HG03135 (cell line): ENCODE data around the gene RHOA.
"Not testable (repeated sequence)": the region's sequence is repeated elsewhere in the genome, so short reads cannot be mapped to it uniquely, and the experiment has no call there.

Source experiments
- ATAC-seq: cut with Tn5 transposase; IDR thresholded peaks from one replicate; pipeline ENCODE4 v1.9.1; 2021; ENCODE audit warnings: mild to moderate bottlenecking, moderate library complexity; ENCODE audit not compliant: unreplicated experiment

Gene RHOA

DNA sequence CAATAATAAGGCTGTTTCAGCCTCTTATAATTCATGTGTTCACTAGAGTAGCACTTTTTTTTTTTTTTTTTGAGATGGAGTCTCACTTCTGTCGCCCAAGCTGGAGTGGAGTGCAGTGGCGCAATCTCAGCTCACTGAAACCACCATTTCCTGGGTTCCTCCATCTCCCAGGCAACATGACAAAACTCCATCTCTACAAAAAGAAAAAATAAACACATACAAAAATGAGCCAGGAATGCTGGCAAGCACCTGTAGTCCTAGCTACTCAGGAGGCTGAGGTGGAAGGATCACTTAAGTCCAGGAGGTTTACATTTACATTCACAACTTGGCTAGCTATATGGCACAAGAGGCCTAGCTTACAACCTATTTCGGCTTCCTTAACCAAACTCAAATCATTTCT, 78.7 kb downstream of the RHOA start:
- no peak for ATAC-seq

- no peak for ATAC-seq
Observed at GRCh38 chr3:49329186-49329585, 82.6 kb downstream of the RHOA start.

GRCh38 chr3:49328350-49328749, 83.4 kb downstream of the RHOA start:
- ATAC-seq, result not testable (repeated sequence)

DNA sequence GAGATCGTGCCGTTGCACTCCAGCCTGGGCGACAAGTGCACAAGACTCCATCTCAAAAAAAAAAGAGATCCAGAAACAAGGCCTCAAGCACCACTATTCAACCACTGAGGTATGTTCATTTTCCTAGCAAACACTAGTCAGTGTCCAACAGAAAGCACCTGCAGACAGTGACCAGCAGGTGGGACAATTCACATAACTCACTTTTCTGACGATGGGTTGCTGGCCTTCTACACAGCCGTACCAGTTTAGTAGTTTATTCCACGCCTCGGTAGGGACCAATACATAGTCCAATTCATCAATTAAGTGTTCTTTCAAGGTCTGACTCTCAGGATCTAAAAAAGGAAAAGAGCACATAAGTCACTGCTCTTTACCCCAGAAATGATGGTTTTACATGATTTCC, 84.3 kb downstream of the RHOA start:
- no peak for ATAC-seq

DNA sequence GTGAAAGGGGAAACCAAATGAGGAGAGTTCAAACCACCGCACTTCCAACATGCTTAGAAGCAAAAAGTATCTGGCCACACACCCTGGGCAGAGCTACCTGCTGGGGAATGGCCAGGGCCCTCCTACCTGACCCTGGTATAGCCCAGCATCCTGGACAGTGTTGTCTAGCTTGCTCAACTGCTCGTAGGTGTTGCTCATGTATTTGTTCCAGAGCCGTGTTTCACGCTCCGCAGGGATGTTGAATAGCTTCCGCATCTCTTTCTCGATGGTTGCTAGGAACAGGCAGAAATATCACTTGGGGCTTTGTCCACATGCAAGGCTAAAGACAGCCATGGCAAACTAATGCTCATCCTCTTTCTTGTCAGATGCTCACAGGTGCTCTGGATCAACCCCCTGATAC, 87.0 kb downstream of the RHOA start:
- no peak for ATAC-seq

- ATAC-seq, result no peak
Observed at GRCh38 chr3:49316696-49317457, 94.9 kb downstream of the RHOA start.

DNA sequence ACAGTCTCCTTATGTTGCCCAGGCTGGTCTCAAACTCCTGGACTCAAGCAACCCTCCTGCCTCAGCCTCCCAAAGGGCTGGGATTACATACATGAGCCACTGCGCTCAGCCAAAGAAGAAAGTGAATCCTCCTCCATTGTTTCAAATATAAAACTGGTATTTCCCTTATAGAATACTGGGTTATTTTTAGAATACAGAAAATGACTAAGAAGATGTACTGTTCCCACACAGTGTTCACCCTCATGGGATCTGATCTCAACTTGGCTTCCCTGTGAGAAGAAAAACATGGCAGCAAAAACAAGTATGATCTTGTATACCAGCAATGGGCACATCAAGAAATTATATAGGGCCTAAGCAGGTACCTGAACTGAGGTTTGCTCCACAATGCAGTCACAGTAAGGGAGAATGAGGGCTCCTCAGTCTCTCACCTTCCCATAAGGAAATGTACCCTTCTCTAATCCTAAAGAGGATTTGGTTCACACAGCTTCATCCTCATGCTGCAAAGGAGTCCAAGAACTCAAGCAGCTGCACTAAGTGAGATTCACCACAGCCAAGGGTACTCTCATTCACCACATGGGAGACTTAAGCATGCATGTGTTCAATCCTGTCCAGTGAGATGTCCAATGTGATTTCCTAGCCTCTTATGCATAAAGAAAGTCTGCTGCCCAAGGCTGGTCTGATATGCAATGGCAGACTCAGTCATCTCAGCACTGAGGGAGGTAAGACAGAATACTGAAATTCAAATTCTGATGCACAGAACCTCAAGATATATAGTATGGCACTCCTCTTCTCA, 97.7 kb downstream of the RHOA start:
- ATAC-seq, result no peak

GRCh38 chr3:49311283-49311682, 100.5 kb downstream of the RHOA start:
- no peak for ATAC-seq

DNA sequence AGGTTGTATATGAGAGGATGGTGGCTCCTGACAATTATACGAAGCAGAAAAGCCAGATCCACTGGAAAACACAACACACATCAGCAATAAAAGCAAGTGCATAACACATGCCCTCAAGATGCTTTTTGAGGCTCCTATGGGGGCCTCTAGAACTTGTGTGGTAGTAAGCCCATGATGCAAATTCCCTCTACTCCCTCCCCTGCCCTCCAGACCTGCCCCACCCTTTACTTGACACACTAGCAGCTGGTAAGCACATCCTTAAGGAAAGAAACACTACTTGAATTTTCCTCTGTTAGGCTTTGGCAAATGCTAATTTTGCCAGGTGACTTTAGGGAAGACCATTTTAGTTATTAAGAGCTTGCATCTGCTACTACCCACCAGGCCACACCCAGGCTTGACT, 101.1 kb downstream of the RHOA start:
- no peak for ATAC-seq
